Stimulated activated CD8-positive, alpha-beta memory T cell treated with anti-CD3 and anti-CD28 coated beads, Interleukin-2, amount 100 ng/mL, for 48 hours (primary cell): ENCODE measurements around the gene RPRD2.
A peak's percentile ranks its signal among the peaks of the same experiment; 100 is the strongest.

Experiments
- DNase-seq, 2 donors: peaks; one replicate each; pipeline ENCODE4 v3.0.0-alpha.2; 2020; ENCODE audit warnings: low read depth in 2 of 2

Gene RPRD2

DNA sequence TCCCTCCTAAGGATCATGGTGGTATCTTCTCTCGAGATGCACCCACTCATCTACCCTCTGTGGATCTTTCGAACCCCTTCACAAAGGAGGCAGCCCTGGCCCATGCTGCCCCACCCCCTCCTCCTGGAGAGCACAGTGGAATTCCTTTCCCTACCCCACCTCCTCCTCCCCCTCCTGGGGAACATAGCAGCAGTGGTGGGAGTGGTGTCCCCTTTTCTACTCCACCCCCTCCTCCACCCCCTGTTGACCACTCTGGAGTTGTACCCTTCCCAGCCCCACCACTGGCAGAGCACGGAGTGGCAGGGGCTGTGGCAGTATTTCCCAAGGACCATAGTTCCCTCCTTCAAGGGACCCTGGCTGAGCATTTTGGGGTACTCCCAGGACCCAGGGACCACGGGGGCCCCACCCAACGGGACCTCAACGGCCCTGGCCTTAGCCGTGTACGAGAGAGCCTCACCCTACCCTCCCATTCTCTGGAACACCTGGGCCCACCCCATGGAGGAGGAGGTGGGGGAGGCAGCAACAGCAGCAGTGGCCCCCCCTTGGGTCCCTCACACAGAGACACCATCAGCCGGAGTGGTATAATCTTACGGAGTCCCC lies 108.8 kb downstream of the RPRD2 start:
- DNase-seq, result no peak

- no peak for DNase-seq
Measured at GRCh38 chr1:150473659-150474058, 109.7 kb downstream of the RPRD2 start.

GRCh38 chr1:150474869-150475268 lies 110.9 kb downstream of the RPRD2 start:
- DNase-seq, result no peak

GRCh38 chr1:150476754-150477153 lies 112.8 kb downstream of the RPRD2 start:
- no peak for DNase-seq

DNA sequence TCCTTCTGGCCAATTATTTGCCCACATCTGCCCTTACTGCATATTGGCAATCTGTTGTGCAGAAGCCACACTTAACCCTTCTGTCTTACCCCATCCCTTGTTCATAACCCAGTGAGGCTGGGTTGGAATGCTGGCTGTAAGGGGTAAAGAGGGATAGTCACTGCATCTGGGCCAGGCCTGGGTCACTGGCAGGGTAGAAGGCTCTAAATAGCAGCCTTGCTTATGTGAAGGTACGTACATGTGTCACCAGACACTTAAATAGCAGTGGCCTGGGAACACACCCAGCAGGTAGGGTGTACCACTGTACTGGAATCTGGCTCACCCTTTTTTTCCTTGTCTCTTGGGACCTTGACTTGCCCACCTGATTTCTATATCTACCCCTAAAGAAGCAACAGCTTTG lies 113.4 kb downstream of the RPRD2 start:
- no peak for DNase-seq

DNA sequence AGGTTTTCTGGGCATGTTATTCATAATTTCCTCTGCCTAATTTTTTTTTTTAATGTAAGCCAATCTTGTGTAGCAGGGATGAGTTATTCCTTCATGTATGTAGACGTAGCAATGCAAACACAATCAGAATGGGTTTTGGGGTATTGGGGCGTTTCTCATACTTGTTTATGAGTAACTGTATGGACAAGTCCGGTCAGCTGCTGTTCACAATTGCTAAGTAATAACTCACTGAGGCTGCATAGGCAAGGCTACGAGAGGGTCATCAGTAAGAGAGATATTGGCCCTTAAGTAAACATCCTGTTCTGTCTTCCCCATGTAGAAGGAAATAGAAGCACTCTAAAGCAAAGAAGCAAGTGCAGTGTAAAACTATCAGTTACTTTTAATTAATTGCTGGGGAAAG lies 113.8 kb downstream of the RPRD2 start:
- no peak for DNase-seq

GRCh38 chr1:150479370-150479769 lies 115.4 kb downstream of the RPRD2 start:
- no peak for DNase-seq

- DNase-seq, result no peak
Measured at GRCh38 chr1:150479927-150480352, 116.0 kb downstream of the RPRD2 start.

DNA sequence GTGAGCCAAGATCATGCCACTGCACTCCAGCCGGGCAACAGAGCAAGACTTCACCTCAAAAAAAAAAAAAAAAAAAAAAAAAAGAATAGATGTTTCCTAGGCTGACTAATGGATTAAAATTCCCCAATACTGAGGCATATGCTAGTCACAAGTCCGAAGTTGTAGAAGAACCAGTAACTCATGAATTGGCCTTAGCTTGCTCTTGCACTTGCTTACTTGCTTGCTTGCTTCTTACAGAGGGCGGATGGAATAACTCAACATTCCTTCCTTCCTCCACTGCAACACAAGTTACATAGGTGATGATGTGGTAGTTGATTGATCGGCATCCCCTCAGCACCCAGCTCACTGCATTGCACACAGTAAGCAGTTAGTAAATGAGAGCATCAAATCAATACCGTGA lies 120.5 kb downstream of the RPRD2 start:
- DNase-seq, result no peak

DNA sequence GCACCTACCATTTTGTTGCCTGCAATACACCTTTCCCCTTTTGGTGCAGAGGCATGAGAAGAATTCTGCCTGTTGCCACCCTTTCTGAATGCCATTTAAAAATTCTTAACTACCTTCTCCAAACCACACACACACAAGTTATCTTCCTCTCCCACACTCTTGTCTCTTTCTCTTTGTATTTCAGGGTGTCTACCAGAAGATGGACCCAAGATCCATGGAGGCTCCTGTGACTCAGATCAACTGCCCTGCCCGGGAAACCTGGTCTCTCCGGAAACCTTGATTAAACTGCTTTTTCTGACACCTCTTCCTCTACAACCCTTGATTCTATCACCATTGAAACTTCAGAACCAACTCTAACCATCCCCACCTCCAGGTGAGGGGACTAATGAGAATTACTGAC lies 120.9 kb downstream of the RPRD2 start:
- DNase-seq, result no peak

- peak; percentile 81 to 90 for DNase-seq
Measured at GRCh38 chr1:150486966-150487762, 123.2 kb downstream of the RPRD2 start, which contains the start of gene TARS2. Gene TARS2, plus strand, starts transcription at chr1:150487419. Its CDS starts 32 bp downstream, at chr1:150487451.

- DNase-seq, result no peak
Measured at GRCh38 chr1:150487763-150488115, 123.8 kb downstream of the RPRD2 start.

- DNase-seq, result no peak
Measured at GRCh38 chr1:150493175-150493574, 129.2 kb downstream of the RPRD2 start.

- no peak for DNase-seq
Measured at GRCh38 chr1:150498342-150498741, 134.4 kb downstream of the RPRD2 start.

DNA sequence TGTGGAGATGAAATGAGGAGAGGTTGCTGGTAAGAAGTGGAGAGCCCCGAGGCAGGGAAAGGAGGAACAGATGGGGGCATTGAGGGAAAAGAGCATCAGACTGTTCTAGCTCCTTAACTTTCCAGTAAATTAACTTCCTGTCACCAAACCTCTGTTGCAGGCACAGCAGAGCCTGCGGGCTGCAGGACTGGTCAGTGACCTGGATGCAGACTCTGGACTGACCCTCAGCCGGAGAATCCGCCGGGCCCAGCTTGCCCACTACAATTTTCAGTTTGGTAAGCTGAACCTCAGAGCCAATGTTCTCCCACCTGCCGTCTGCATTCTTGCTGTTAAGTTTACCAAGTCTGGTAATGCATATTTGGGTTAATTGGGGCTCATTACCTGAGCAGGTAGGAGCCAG lies 141.5 kb downstream of the RPRD2 start:
- no peak for DNase-seq

GRCh38 chr1:150507912-150508864 lies 144.2 kb downstream of the RPRD2 start, which contains the start of gene ECM1:
Gene ECM1, plus strand, starts transcription at chr1:150508109. Its CDS starts 101 bp downstream, at chr1:150508210.
- DNase-seq, result no peak

GRCh38 chr1:150508982-150509381 lies 145.0 kb downstream of the RPRD2 start:
- no peak for DNase-seq

- DNase-seq, result no peak
Measured at GRCh38 chr1:150511551-150511950, 147.6 kb downstream of the RPRD2 start.

DNA sequence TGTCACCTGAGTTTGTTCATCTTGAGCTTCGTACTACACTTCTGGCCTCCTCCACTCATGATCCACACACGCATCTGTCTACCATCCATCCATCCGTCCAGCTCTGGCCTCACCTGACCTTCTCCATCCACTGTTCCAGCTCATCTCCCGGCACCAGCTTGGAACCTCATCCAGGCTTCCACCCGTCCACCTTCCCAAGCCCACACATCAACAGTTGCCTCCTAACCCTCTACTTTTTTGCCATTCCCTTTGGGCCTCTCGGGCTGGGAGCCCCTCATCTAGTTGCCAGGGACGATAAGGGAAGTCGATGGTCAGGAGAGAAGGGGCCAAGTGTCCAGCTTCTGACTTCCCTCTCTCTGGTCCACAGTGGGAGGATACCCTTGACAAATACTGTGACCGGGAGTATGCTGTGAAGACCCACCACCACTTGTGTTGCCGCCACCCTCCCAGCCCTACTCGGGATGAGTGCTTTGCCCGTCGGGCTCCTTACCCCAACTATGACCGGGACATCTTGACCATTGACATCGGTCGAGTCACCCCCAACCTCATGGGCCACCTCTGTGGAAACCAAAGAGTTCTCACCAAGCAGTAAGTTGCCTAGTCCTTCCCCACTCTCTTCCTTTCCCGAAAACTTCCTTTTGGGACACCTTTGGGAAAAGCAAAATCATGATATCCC lies 148.2 kb downstream of the RPRD2 start:
- DNase-seq, result no peak

- no peak for DNase-seq
Measured at GRCh38 chr1:150512846-150513245, 148.9 kb downstream of the RPRD2 start.

DNA sequence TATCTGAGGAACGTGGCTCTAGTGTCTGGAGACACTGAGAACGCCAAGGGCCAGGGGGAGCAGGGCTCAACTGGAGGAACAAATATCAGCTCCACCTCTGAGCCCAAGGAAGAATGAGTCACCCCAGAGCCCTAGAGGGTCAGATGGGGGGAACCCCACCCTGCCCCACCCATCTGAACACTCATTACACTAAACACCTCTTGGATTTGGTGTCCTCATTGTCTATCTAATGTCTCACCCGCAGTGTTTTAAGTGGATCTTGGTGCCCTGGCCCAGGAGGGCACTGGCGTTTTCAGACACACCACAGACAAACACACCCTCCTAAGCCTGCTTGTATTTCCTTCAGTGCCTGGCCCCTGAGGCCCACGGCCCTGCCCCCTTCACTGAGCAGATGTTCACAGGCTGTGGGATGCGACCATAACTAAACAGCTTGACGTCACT lies 149.4 kb downstream of the RPRD2 start:
- DNase-seq, result no peak

- DNase-seq, result no peak
Measured at GRCh38 chr1:150514260-150514659, 150.3 kb downstream of the RPRD2 start.
